Activated T-helper 9 cell treated with anti-CD3 and anti-CD28 coated beads, Interleukin-2, amount 50 U/mL, for 16 hours (primary cell): Measurements from ENCODE around the gene EYS.

Source experiments
- DNase-seq: peaks from one replicate; pipeline ENCODE4 v3.0.0-alpha.2; 2020; ENCODE audit warnings: low read depth

Gene EYS

GRCh38 chr6:64948261-64948660 is 758.8 kb downstream of the EYS start:
- DNase-seq, result no peak

- no peak for DNase-seq
These were observed 761.6 kb downstream of the EYS start for GRCh38 chr6:64945450-64945849.

- DNase-seq, result no peak
These were observed 774.5 kb downstream of the EYS start for GRCh38 chr6:64932486-64932885.

- no peak for DNase-seq
These were observed 776.3 kb downstream of the EYS start for GRCh38 chr6:64930681-64931080.

- DNase-seq, result no peak
These were observed 781.0 kb downstream of the EYS start for GRCh38 chr6:64926051-64926450.

- no peak for DNase-seq
These were observed 786.8 kb downstream of the EYS start for GRCh38 chr6:64920257-64920656.

GRCh38 chr6:64914124-64914523 is 792.9 kb downstream of the EYS start:
- no peak for DNase-seq

GRCh38 chr6:64912966-64913365 is 794.1 kb downstream of the EYS start:
- DNase-seq, result no peak

GRCh38 chr6:64908104-64908503 is 798.9 kb downstream of the EYS start:
- no peak for DNase-seq

- DNase-seq, result no peak
These were observed 802.4 kb downstream of the EYS start for GRCh38 chr6:64904616-64905015.

GRCh38 chr6:64902596-64902995 is 804.4 kb downstream of the EYS start:
- DNase-seq, result no peak

- DNase-seq, result no peak
These were observed 810.1 kb downstream of the EYS start for GRCh38 chr6:64896939-64897338.

- no peak for DNase-seq
These were observed 811.1 kb downstream of the EYS start for GRCh38 chr6:64895945-64896344.

GRCh38 chr6:64890609-64891008 is 816.4 kb downstream of the EYS start:
- no peak for DNase-seq

- no peak for DNase-seq
These were observed 817.9 kb downstream of the EYS start for GRCh38 chr6:64889144-64889543.

- DNase-seq, result no peak
These were observed 832.2 kb downstream of the EYS start for GRCh38 chr6:64874776-64875175.

GRCh38 chr6:64872633-64873032 is 834.4 kb downstream of the EYS start:
- no peak for DNase-seq

- no peak for DNase-seq
These were observed 845.9 kb downstream of the EYS start for GRCh38 chr6:64861039-64861651.

- DNase-seq, result no peak
These were observed 846.8 kb downstream of the EYS start for GRCh38 chr6:64860203-64860602.

GRCh38 chr6:64850121-64850520 is 856.9 kb downstream of the EYS start:
- DNase-seq, result no peak

GRCh38 chr6:64848467-64848866 is 858.6 kb downstream of the EYS start:
- no peak for DNase-seq

GRCh38 chr6:64847396-64847795 is 859.6 kb downstream of the EYS start:
- DNase-seq, result no peak

- no peak for DNase-seq
These were observed 868.3 kb downstream of the EYS start for GRCh38 chr6:64838726-64839125.

- DNase-seq, result no peak
These were observed 875.3 kb downstream of the EYS start for GRCh38 chr6:64831680-64832079.

GRCh38 chr6:64817525-64817924 is 889.5 kb downstream of the EYS start:
- no peak for DNase-seq
